Measurements from ENCODE around the gene CLEC11A.
"Not testable (repeated sequence)": the region's sequence is repeated elsewhere in the genome, so short reads cannot be mapped to it uniquely, and the experiment has no call there.

The CLEC11A gene

GRCh38 chr19:50722201-50723013 is 757 bp upstream of the CLEC11A start:
- no peak for DNase-seq (ENCODE audit: low read depth in 3 of 3)

DNA sequence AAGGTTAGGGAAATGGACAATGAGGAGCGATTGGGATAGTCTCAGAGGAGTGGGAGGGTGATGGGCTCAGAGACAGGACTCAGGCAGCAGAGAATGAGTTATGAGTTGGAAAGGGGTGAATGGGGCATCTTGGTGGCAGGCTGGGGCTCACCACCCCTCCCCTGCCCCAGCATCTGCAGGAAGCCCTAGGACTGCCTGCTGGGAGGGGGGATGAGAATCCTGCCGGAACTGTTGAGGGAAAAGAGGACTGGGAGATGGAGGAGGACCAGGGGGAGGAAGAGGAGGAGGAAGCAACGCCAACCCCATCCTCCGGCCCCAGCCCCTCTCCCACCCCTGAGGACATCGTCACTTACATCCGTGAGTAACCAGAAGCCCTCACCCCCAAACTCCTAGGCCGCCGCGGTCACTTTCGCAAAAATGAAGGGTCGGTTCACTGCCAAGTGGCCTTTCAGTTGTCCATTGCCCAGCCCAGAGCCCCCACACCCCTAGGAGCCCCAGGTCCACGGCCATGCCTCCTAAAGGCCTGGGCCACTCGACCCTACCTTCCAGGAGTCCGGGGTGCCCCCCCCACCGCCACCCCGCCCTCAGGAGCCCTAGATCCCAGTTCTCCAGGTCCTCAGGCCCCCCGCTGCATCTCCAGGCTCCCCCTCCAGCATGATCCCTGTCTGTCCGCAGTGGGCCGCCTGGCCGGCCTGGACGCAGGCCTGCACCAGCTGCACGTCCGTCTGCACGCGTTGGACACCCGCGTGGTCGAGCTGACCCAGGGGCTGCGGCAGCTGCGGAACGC is 764 bp downstream of the CLEC11A start:
- no peak for DNase-seq (ENCODE audit: low read depth in 3 of 3)

DNA sequence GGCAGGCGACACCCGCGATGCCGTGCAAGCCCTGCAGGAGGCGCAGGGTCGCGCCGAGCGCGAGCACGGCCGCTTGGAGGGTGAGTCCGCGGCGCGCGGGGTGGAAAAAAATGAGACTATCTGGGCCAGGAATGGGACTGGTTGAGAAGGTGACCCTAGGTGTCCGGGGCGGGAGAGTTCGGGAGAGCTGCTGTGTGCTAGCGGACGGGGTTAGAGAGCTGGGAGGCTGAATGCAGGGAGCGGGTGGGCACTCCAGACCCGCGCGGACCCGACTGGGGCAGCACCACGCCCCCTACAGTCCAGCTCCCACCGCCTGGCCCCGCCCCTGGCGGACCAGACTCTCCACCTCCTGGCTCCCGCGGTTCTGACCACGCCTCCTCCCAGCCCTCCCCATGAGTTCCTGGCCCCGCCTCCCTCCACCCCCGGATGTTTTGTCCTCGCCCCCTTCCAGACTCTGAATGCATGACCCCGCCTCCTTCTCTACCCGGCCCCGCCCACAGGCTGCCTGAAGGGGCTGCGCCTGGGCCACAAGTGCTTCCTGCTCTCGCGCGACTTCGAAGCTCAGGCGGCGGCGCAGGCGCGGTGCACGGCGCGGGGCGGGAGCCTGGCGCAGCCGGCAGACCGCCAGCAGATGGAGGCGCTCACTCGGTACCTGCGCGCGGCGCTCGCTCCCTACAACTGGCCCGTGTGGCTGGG is 1.5 kb downstream of the CLEC11A start:
- peak; percentile 77 to 97 (median 87) for DNase-seq (ENCODE audit: low read depth in 3 of 3)

DNA sequence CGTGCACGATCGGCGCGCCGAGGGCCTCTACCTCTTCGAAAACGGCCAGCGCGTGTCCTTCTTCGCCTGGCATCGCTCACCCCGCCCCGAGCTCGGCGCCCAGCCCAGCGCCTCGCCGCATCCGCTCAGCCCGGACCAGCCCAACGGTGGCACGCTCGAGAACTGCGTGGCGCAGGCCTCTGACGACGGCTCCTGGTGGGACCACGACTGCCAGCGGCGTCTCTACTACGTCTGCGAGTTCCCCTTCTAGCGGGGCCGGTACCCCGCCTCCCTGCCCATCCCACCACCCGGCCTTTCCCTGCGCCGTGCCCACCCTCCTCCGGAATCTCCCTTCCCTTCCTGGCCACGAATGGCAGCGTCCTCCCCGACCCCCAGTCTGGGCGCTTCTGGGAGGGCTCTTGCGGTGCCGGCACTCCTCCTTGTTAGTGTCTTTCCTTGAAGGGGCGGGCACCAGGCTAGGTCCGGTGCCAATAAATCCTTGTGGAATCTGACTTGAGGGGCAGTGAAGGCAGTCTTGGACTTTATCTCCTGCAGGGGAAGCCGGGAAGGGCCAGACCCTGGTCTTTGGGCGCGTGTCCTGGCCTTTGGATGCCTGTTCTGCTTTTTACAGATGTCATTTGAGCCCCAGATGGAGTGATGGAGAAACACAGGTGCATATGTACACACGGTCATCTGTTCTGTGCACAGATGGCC is 2.2 kb downstream of the CLEC11A start:
- DNase-seq (ENCODE audit: low read depth in 3 of 3): no peak

- DNase-seq (ENCODE audit: low read depth in 3 of 3): no peak
Observed at GRCh38 chr19:50725911-50726230, 2.7 kb downstream of the CLEC11A start.

DNA sequence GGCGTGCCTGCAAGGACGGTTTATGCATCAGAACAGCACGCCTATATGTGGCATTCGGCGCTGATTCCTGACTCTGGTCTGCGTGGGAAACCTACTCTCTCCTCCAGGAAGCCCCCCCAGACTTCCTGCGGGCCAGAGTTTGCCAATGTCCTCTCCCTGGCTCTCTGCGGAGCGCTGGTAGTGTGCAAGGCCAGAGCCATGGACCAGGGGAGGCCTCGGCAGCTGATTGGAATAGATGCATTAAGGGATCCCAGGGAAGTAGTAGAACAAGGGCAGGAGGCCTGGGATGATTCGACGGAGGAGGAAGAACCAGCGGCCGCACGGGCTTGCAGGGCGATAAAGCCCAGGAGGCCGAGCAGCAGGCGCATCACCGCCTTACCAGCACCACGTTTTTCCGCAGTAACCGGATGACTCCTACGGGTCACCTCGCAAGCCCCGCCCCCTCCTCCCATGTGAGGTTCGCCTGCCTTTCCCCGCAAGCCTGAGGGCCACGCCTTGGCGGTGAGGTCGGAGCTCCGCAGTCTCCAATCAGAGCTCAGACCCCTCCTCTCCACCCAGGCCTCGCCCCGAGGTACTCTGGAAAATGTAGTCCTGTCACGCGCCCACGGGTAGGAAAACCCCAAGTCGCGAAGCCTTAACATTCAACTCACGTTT is 5.0 kb downstream of the CLEC11A start:
- peak; percentile 42 to 87 (median 53) for DNase-seq (ENCODE audit: low read depth in 3 of 3)

GRCh38 chr19:50729894-50730293 is 6.7 kb downstream of the CLEC11A start:
- no peak for DNase-seq (ENCODE audit: low read depth in 3 of 3)

GRCh38 chr19:50735869-50736268 is 12.7 kb downstream of the CLEC11A start:
- DNase-seq (ENCODE audit: low read depth in 3 of 3): no peak

GRCh38 chr19:50736338-50736737 is 13.2 kb downstream of the CLEC11A start:
- no peak for DNase-seq (ENCODE audit: low read depth in 3 of 3)

- DNase-seq (ENCODE audit: low read depth in 3 of 3): no peak
Observed at GRCh38 chr19:50739132-50739913, 16.2 kb downstream of the CLEC11A start.

GRCh38 chr19:50739914-50740426 is 16.8 kb downstream of the CLEC11A start:
- DNase-seq (ENCODE audit: low read depth in 3 of 3): no peak

GRCh38 chr19:50741179-50741933 is 18.2 kb downstream of the CLEC11A start:
- no peak for DNase-seq (ENCODE audit: low read depth in 3 of 3)

DNA sequence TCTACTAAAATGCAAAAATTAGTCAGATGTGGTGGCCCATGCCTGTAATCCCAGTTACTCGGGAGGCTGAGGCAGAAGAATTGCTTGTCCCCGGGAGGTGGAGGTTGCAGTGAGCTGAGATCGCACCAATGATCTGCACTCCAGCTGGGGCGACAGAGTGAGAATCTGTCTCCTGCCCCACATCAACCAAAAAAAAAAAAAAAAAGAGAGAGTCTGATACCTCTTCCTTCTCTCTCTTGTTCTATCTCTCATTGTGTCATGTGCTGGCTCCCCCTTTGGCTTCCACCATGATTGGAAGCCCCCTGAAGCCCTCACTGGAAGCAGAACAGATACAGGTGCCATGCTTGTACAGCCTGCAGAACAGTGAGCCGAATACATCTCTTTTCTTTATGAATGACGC is 20.4 kb downstream of the CLEC11A start:
- DNase-seq (ENCODE audit: low read depth in 3 of 3): no peak

DNA sequence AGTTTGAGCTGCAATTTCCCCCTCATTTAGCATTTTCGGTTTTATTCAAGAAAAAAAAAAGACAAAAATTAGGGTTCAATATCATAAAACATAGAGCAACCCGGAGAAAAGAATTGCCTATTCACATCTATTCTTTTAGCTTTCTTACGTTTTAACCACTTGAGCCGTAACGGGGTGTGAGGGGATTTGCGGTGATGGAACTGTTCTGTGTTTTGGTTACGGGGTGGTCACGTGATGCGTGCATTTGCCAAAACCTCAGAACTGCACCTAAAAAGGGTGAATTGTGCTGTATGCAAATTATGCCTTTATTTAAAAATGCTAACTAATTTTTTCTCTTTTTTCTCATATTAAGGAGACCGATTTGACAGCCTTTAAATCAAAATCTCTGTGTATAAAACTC is 22.1 kb downstream of the CLEC11A start:
- no peak for DNase-seq (ENCODE audit: low read depth in 3 of 3)

- not testable (repeated sequence) for DNase-seq (ENCODE audit: low read depth in 3 of 3)
Observed at GRCh38 chr19:50747141-50747540, 24.0 kb downstream of the CLEC11A start.

- DNase-seq (ENCODE audit: low read depth in 3 of 3): no peak
Observed at GRCh38 chr19:50749490-50749889, 26.3 kb downstream of the CLEC11A start.

GRCh38 chr19:50750010-50750409 is 26.8 kb downstream of the CLEC11A start:
- DNase-seq (ENCODE audit: low read depth in 3 of 3): no peak

GRCh38 chr19:50753879-50754278 is 30.7 kb downstream of the CLEC11A start:
- DNase-seq (ENCODE audit: low read depth in 3 of 3): no peak

DNA sequence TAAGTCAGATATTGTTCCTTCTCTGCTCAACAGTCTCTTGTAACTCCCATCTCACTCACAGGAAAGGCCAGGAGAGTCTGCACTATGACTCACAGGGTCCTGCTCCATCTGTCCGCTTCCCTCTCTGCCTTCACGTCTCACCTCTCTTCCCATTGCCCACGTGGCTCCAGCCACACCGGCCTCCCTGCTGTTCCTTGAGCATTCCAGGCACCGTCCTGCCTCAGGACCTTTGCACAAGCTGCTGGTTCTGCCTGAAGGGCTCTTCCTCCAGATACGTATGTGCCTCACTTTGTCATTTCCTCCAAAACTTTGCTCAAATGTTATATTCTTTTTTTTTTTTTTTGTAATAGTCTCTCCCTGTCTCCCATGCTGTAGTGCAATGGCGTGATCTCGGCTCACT is 33.1 kb downstream of the CLEC11A start:
- DNase-seq (ENCODE audit: low read depth in 3 of 3): not testable (repeated sequence)

- not testable (repeated sequence) for DNase-seq (ENCODE audit: low read depth in 3 of 3)
Observed at GRCh38 chr19:50757624-50758023, 34.5 kb downstream of the CLEC11A start.
